ENCODE measurements around the gene RADIL. TPM values are rescaled to one million over a fixed set of nuclear protein-coding genes. Genes with fewer than 3 reads are reported as not detected.

The RADIL gene
- total and polyA plus RNA-seq, 9 of the 15 experiments (the other 6 are each of a cell fraction or from before 2014, with no cell fraction given) = 0.06 to 8.1 (median 1.9) TPM; not detected in 1

DNA sequence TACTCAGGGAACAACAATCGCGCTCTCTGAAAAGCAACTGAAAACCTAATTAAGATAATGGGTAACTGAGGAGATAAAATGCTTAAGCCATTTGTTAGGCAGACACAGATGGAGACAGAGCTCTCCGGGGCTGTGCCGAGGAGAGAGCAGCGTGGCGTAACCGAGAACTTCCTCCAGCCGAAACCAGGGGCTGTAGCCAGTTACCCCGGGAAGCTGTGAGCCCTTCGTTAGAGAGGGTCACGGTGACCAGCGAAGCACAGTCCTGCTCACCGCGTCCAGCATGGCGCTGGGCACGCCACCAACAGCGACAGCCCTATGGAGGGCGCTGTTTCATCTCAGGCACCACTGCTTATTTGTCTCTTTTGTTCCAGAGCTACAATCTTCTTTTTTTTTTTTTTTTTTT, 37.8 kb downstream of the RADIL start:
- POLR2A ChIA-PET = no interaction called here
- in situ Hi-C loops (cut with MboI) (no loop called here), intact Hi-C loops (cut with micrococcal nuclease) (no loop called here)
- BruUV-seq (replicated peaks) = no TSS peak
- Histone ChIP-seq H3K27ac (ENCODE audit: extremely low read depth, low read depth, low read length) (no peak overlapping the region), H3K27me3 (ENCODE audit: control insufficient read depth in 2 of 2, insufficient read depth in 2 of 2, low read length in 2 of 2) (no peaks in the 10 kb centered on the region), H3K4me2 (ENCODE audit: insufficient read depth, low read length) (peak overlapping the region; percentile 75), H3K79me2 (ENCODE audit: control insufficient read depth, insufficient read depth, low read length) (no peaks in the 10 kb centered on the region), H3K9me1 (ENCODE audit: control insufficient read depth, insufficient read depth, low read length) (no peaks in the 10 kb centered on the region), H3K4me1 (replicated peaks in 1 of 2; ENCODE audit: control insufficient read depth in 2 of 2, insufficient read depth in 2 of 2, low read length in 2 of 2) (peaks cover 0 to 7% of the 10 kb centered on the region in 2 experiments; a peak in 3 of 5 replicates), H3K36me3 (ENCODE audit: control insufficient read depth, insufficient read depth, low read length) (no peaks in the 10 kb centered on the region), H2AFZ (ENCODE audit: low read depth, low read length) (peak overlapping the region; percentile 80), H3K9ac (ENCODE audit: insufficient read depth in 1 of 2, low read depth in 2 of 2, low read length in 2 of 2) (peak overlapping the region; percentile 46 to 93; a peak in 3 of 4 replicates), H3K9me3 (replicated peaks; ENCODE audit: control insufficient read depth, insufficient read depth, low read depth, low read length) (no peaks in the 10 kb centered on the region), H4K20me1 (replicated peaks; ENCODE audit: control insufficient read depth, insufficient read depth, low read length) (no peaks in the 10 kb centered on the region), H3K4me3 (peak overlapping the region; percentile 24; the same call in 1 of the 2 replicates)
- ATAC-seq (peak; percentile 95), FAIRE-seq (peak; percentile 70), DNase-seq (ENCODE audit: extremely low read depth in 1 of 4, low spot score in 3 of 4) (peak; percentile 56 to 69 (median 62))
- WGBS (ENCODE audit: insufficient coverage, low coverage, missing lambda C conversion rate) = 11% methylated on average over 18 of the region's 18 CpGs
- CTCF ChIA-PET (ENCODE audit: low intra/inter-chr PET ratio) = interaction anchor here (0.6 kb wide), 1 partner anchor 35 kb away, joined by 3 read pairs; no protein-coding TSS in a partner anchor
- TF ChIP-seq RBBP5 (IDR thresholded peaks at IDR 0.05; ENCODE audit: borderline replicate concordance, insufficient read depth, low read length, poor library complexity, severe bottlenecking) (no peak), L3MBTL2 (IDR thresholded peaks at IDR 0.05) (peak; percentile 40; the same call in 1 of the 2 replicates), CXXC5 (CRISPR knock-in tag; IDR thresholded peaks at IDR 0.05) (0 out of 2 replicates have a peak, but pooled peaks have one; percentile 19), HSF4 (CRISPR knock-in tag; IDR thresholded peaks at IDR 0.05; ENCODE audit: borderline replicate concordance) (no peak), SLC30A9 (CRISPR knock-in tag; IDR thresholded peaks at IDR 0.05) (no peak), ZNF584 (CRISPR knock-in tag; IDR thresholded peaks at IDR 0.05; ENCODE audit: low read depth) (no peak), ZNF384 (IDR thresholded peaks at IDR 0.05; ENCODE audit: low read depth, low read length) (peak; percentile 94), CREM (IDR thresholded peaks at IDR 0.05; ENCODE audit: low read depth) (peak; percentile 42; the same call in 1 of the 2 replicates)
- TF ChIP-seq, protein P1, sequence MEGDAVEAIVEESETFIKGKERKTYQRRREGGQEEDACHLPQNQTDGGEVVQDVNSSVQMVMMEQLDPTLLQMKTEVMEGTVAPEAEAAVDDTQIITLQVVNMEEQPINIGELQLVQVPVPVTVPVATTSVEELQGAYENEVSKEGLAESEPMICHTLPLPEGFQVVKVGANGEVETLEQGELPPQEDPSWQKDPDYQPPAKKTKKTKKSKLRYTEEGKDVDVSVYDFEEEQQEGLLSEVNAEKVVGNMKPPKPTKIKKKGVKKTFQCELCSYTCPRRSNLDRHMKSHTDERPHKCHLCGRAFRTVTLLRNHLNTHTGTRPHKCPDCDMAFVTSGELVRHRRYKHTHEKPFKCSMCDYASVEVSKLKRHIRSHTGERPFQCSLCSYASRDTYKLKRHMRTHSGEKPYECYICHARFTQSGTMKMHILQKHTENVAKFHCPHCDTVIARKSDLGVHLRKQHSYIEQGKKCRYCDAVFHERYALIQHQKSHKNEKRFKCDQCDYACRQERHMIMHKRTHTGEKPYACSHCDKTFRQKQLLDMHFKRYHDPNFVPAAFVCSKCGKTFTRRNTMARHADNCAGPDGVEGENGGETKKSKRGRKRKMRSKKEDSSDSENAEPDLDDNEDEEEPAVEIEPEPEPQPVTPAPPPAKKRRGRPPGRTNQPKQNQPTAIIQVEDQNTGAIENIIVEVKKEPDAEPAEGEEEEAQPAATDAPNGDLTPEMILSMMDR (IDR thresholded peaks at IDR 0.05 in 2 of 3, conservative IDR thresholded peaks at IDR 0.05 in 1 of 3; ENCODE audit: insufficient read depth in 2 of 3, low read depth in 1 of 3, low read length in 3 of 3) = peak; percentile 61 to 71 (median 68)
- TF ChIP-seq, protein P2, sequence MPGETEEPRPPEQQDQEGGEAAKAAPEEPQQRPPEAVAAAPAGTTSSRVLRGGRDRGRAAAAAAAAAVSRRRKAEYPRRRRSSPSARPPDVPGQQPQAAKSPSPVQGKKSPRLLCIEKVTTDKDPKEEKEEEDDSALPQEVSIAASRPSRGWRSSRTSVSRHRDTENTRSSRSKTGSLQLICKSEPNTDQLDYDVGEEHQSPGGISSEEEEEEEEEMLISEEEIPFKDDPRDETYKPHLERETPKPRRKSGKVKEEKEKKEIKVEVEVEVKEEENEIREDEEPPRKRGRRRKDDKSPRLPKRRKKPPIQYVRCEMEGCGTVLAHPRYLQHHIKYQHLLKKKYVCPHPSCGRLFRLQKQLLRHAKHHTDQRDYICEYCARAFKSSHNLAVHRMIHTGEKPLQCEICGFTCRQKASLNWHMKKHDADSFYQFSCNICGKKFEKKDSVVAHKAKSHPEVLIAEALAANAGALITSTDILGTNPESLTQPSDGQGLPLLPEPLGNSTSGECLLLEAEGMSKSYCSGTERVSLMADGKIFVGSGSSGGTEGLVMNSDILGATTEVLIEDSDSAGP (CRISPR knock-in tag; IDR thresholded peaks at IDR 0.05) = 0 out of 2 replicates have a peak, but pooled peaks have one; percentile 22
